ENCODE measurements around the gene RNH1. TPM values are rescaled to one million over a fixed set of nuclear protein-coding genes. Genes with fewer than 3 reads are reported as not detected.

Gene RNH1
- polyA plus RNA-seq (2011; rRNA removed) (139 and 260 TPM in 2 replicates), polyA minus RNA-seq (2011; rRNA and poly(A)+ RNA removed) (91.7 and 117 TPM in 2 replicates)

DNA sequence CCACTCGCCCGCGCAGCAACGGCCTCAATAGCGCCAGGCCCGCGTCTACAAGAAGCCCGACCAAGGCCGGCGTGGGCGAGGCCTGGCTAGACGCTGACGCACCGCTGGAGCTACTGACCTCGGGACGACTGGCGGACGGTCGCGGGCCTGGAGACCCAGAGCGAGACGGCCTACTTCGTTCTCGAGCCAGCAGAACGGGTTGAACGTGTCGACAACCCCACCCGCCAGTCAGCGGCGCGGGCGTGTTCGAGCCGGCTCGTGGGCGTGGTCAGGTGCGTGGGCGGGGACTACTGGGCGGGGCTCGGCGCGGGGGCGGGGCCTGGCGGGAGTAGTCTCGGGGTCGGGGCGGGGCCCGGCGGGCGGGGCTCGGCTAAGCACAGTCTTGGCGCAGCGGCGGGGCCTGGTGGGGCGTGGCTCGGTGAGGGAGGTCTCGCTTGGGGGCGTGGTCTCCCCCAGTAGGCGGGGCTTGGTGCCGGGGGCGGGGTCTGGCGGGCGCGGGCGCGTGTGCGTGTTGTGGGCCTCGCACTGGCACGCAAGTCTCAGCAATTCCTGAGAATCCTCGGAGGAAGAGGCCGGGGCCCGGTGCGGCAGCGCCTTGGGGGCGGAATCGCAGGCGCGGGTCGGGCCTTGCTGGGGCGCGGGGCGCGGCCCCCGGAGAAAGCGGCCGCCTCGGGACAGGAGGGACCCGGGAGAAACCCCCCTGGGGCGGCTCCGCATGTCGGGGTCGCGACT lies at the start of gene RNH1:
TSS of gene RNH1 (minus strand) at position 248 of the 732 bp plus-strand sequence. CDS start 5,080 bp downstream, outside the sequence.
- no peaks in the 10 kb centered on the region for H3K27me3 ChIP-seq (ENCODE audit: control insufficient read depth, insufficient read depth, low read length)
- peaks cover 3% of the 10 kb centered on the region for H3K36me3 ChIP-seq (ENCODE audit: control insufficient read depth, insufficient read depth, low read length)
- DNase-seq (ENCODE audit: low read depth), result peak; percentile 67
- TF ChIP-seq, protein P1, sequence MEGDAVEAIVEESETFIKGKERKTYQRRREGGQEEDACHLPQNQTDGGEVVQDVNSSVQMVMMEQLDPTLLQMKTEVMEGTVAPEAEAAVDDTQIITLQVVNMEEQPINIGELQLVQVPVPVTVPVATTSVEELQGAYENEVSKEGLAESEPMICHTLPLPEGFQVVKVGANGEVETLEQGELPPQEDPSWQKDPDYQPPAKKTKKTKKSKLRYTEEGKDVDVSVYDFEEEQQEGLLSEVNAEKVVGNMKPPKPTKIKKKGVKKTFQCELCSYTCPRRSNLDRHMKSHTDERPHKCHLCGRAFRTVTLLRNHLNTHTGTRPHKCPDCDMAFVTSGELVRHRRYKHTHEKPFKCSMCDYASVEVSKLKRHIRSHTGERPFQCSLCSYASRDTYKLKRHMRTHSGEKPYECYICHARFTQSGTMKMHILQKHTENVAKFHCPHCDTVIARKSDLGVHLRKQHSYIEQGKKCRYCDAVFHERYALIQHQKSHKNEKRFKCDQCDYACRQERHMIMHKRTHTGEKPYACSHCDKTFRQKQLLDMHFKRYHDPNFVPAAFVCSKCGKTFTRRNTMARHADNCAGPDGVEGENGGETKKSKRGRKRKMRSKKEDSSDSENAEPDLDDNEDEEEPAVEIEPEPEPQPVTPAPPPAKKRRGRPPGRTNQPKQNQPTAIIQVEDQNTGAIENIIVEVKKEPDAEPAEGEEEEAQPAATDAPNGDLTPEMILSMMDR (IDR thresholded peaks at IDR 0.05; ENCODE audit: insufficient read depth, low read depth, low read length), result no peak
- H3K4me3 ChIP-seq (ENCODE audit: low read depth, low read length), result peak within 1 kb of the TSS; percentile 96
- CTCF ChIA-PET, result interaction anchor here (0.8 to 3.8 kb wide), 3 partner anchors 12 to 111 kb away, joined by 5 to 12 read pairs (median 11); no protein-coding TSS in a partner anchor
- POLR2A ChIA-PET, result interaction anchor here (0.7 kb wide), 1 partner anchor 69 kb away, joined by 3 read pairs; the partner anchor contains the start of gene PHRF1

DNA sequence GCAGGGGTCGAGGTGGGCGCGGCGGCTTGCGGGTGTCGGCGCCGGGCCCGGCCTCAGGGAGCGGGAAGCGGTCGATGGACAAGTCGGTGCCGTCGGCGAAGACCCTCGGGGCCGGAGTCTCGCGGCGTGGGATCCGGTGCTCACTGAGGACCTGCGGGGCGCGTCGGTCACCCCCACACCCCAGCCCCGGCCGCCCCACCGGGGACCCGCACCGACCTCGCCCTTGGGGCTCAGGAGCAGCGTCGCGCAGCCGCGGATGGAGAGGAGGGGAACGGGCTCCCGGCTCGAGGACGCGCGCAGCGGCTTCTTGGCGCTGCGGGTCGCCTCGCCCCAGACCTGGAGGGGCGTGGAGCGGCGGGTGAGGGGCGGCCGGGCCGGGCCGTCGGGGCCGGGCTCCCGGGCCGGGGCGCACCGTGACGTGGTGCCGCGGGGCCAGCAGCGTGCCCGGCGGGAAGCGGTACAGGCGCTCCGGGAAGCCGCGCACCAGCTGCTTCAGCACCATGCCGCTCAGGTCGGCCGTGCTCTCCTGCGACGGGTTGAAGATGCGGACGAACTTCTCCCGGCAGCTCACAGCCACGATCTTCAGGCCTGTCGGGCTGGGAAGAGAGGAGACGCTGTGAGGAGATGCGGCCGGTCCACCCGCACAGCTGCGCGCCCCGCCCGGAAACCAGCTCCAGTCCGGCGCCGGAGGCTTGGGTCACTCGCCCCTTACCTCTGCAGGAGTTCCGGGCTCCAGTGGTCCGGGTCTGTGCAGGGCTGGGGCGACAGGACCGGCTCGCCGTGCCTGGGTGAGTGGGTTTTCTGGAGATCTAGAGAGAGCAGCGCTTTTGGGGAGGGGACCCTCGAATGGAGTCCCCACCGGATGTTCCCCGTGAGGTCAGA lies 49.0 kb upstream of the RNH1 start:
- H3K27me3 ChIP-seq (ENCODE audit: control insufficient read depth, insufficient read depth, low read length), result peaks cover 15% of the 10 kb centered on the region
- DNase-seq (ENCODE audit: low read depth), result no peak
- no peak overlapping the region for H3K4me3 ChIP-seq (ENCODE audit: low read depth, low read length)
- POLR2A ChIA-PET, result no interaction called here
- H3K36me3 ChIP-seq (ENCODE audit: control insufficient read depth, insufficient read depth, low read length), result no peaks in the 10 kb centered on the region
- TF ChIP-seq, protein P1 (IDR thresholded peaks at IDR 0.05; ENCODE audit: insufficient read depth, low read depth, low read length), result no peak
- CTCF ChIA-PET, result interaction anchor here (0.8 to 2.4 kb wide), 12 partner anchors 9 to 241 kb away, joined by 3 to 21 read pairs (median 4); partner anchors contain the start of gene LRRC56

DNA sequence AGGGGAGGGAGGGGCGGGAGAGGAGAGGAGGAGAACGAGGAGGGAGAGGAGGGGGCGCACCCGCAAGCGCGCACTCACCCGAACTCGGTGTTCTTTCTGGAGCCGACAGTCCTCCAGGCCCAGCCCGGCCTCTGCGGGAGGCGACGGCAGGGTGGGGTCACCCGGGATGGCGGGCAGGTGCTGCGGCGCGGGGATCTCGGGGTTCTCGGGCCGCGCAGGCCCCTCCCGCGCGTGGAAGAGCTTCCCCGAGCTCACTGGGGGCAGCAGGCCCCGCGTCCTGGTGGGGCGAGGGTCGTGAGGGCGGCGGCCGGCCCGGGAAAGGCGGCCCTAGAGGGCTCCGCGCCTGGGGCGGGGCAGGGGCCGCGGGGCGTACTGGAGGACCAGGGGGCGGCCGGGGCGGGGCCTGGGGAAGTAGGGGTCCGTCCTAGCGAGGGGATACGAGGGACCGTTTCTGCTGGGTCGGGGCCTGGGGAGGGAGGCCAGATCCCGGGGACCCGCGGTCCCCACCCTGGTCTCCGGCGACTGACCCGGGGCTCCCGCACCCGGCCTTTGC lies 48.3 kb upstream of the RNH1 start:
- H3K27me3 ChIP-seq (ENCODE audit: control insufficient read depth, insufficient read depth, low read length), result peaks cover 15% of the 10 kb centered on the region
- ChIA-PET CTCF (interaction anchor here (0.6 to 2.5 kb wide), 13 partner anchors 9 to 255 kb away, joined by 3 to 21 read pairs (median 4); partner anchors contain the start of genes LRRC56 and TALDO1), POLR2A (no interaction called here)
- H3K4me3 ChIP-seq (ENCODE audit: low read depth, low read length), result no peak overlapping the region
- TF ChIP-seq, protein P1 (IDR thresholded peaks at IDR 0.05; ENCODE audit: insufficient read depth, low read depth, low read length), result 0 out of 2 replicates have a peak, but pooled peaks have one; percentile 10
- H3K36me3 ChIP-seq (ENCODE audit: control insufficient read depth, insufficient read depth, low read length), result 0 out of 2 replicates have a peak, but pooled peaks cover 1% of the 10 kb centered on the region
- DNase-seq (ENCODE audit: low read depth), result no peak

DNA sequence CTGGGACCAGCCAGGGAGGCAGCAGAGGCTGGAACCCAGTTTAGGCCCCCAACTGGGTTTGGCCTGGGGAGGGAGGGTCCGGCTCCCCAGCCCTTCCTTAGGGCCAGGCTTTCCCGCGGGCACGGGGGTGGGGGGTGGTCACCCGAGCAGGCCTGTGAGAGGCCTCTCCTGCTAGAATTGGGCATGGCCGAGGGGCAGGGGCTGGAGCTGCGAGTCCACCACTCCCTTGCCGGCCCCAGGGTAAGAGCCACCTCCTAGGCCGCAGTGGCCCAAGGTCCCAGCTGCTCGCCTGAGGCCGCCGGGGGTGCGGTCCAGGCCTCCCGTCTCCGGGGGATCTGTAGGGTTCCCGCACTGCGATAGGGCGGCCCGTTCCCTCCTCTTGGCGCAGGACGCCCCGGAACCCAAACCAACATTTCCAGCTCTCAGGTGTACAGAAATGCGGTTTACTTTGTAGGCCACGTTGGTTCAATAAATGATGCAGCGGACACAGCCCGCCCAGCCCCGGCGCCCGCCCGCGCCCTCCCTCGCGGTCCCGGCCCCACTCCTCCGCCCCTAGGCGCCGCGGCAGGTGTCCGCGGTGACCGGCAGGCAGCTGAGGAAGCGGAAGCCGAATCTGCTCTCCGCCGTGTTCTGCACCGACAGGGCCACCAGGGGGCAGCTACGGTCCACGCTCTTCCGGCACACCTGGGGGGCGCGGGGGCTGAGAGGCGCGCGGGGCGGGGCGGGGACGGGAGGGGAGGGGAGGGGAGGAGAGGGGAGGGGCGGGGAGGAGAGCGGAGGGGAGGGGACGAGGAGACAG lies 47.6 kb upstream of the RNH1 start:
- no peak for DNase-seq (ENCODE audit: low read depth)
- ChIA-PET CTCF (interaction anchor here (0.6 to 2.5 kb wide), 17 partner anchors 9 to 255 kb away, joined by 3 to 21 read pairs (median 4); partner anchors contain the start of genes LRRC56 and TALDO1), POLR2A (no interaction called here)
- H3K4me3 ChIP-seq (ENCODE audit: low read depth, low read length), result peak overlapping the region; percentile 3; the same call in 1 of the 2 replicates
- peaks cover 15% of the 10 kb centered on the region for H3K27me3 ChIP-seq (ENCODE audit: control insufficient read depth, insufficient read depth, low read length)
- TF ChIP-seq, protein P1 (IDR thresholded peaks at IDR 0.05; ENCODE audit: insufficient read depth, low read depth, low read length), result peak; percentile 57
- H3K36me3 ChIP-seq (ENCODE audit: control insufficient read depth, insufficient read depth, low read length), result 0 out of 2 replicates have a peak, but pooled peaks cover 1% of the 10 kb centered on the region

All from BJ (cell line).